H9 (cell line): ENCODE measurements around the gene COA5. TPM values are rescaled to one million over a fixed set of nuclear protein-coding genes. Genes with fewer than 3 reads are reported as not detected.

ENCODE experiments used
- DNase-seq: peaks from one replicate; pipeline ENCODE4 v3.0.0-alpha.2; 2017
- H2AFZ ChIP-seq: one replicate; pipeline ENCODE4 v1.6.1; 2013; ENCODE audit warnings: mild to moderate bottlenecking, low read length, control low read depth, moderate library complexity
- H2AK5ac ChIP-seq: 2 replicates; pipeline ENCODE4 v1.6.1; 2013; ENCODE audit warnings: low read length, control low read depth, mixed read lengths; ENCODE audit not compliant: insufficient read length
- H2BK120ac ChIP-seq: one replicate; pipeline ENCODE4 v1.6.1; 2013; ENCODE audit warnings: low read depth, mild to moderate bottlenecking, low read length, control low read depth, inconsistent platforms; ENCODE audit not compliant: poor library complexity, severe bottlenecking
- H2BK12ac ChIP-seq: 2 replicates; pipeline ENCODE4 v1.6.1; 2013; ENCODE audit warnings: low read length, control low read depth, mixed read lengths, low read depth; ENCODE audit not compliant: insufficient read length
- H2BK15ac ChIP-seq: 2 replicates; pipeline ENCODE4 v1.6.1; 2013; ENCODE audit warnings: low read depth, low read length, control low read depth
- H2BK20ac ChIP-seq: one replicate; pipeline ENCODE4 v1.6.1; 2013; ENCODE audit warnings: low read depth, mild to moderate bottlenecking, low read length, control low read depth, inconsistent platforms; ENCODE audit not compliant: poor library complexity, severe bottlenecking
- H2BK5ac ChIP-seq: 2 replicates; pipeline ENCODE4 v1.6.1; 2013; ENCODE audit warnings: low read length, control low read depth, mixed read lengths; ENCODE audit not compliant: insufficient read length
- H3K14ac ChIP-seq: 2 replicates; pipeline ENCODE4 v1.6.1; 2013; ENCODE audit warnings: low read length, control low read depth; ENCODE audit not compliant: insufficient read depth
- H3K18ac ChIP-seq: 2 replicates; pipeline ENCODE4 v1.6.1; 2013; ENCODE audit warnings: low read depth, mild to moderate bottlenecking, mixed read lengths, low read length, control low read depth; ENCODE audit not compliant: insufficient read length
- H3K23ac ChIP-seq: 2 replicates; pipeline ENCODE4 v1.6.1; 2013; ENCODE audit warnings: low read length, control low read depth, mixed read lengths, low read depth; ENCODE audit not compliant: insufficient read length
- H3K23me2 ChIP-seq: 2 replicates; pipeline ENCODE4 v1.6.1; 2013; ENCODE audit warnings: low read depth, mild to moderate bottlenecking, mixed read lengths, low read length, control low read depth; ENCODE audit not compliant: insufficient read length, poor library complexity, severe bottlenecking
- H3K27ac ChIP-seq: 2 replicates; pipeline ENCODE4 v1.5.1; 2013; ENCODE audit warnings: low read length, control low read depth, mixed read lengths, low read depth; ENCODE audit not compliant: insufficient read length
- H3K27me3 ChIP-seq: 2 replicates; pipeline ENCODE4 v1.6.1; 2013; ENCODE audit warnings: low read length, control low read depth, inconsistent platforms; ENCODE audit not compliant: insufficient read depth
- H3K4ac ChIP-seq: 2 replicates; pipeline ENCODE4 v1.6.1; 2013; ENCODE audit warnings: low read depth, mild to moderate bottlenecking, control low read depth, inconsistent platforms, low read length, moderate library complexity
- H3K4me1 ChIP-seq: 2 replicates; pipeline ENCODE4 v1.6.1; 2013; ENCODE audit warnings: low read length, control low read depth, inconsistent platforms; ENCODE audit not compliant: insufficient read depth
- H3K4me2 ChIP-seq: 2 replicates; pipeline ENCODE4 v1.6.1; 2013; ENCODE audit warnings: low read length, control low read depth, mixed read lengths; ENCODE audit not compliant: insufficient read length, insufficient read depth
- H3K56ac ChIP-seq: 2 replicates; pipeline ENCODE4 v1.6.1; 2013; ENCODE audit warnings: low read depth, mild to moderate bottlenecking, mixed read lengths, low read length, control low read depth; ENCODE audit not compliant: insufficient read length
- H3K79me1 ChIP-seq: 2 replicates; pipeline ENCODE4 v1.6.1; 2013; ENCODE audit warnings: low read depth, mild to moderate bottlenecking, moderate library complexity, low read length, control low read depth, inconsistent platforms; ENCODE audit not compliant: insufficient read depth, poor library complexity, severe bottlenecking
- H3K79me2 ChIP-seq: 2 replicates; pipeline ENCODE4 v1.6.1; 2013; ENCODE audit warnings: low read length, control low read depth, inconsistent platforms; ENCODE audit not compliant: insufficient read depth
- H3K9ac ChIP-seq: 2 replicates; pipeline ENCODE4 v1.6.1; 2013; ENCODE audit warnings: low read length, control low read depth, mixed read lengths; ENCODE audit not compliant: insufficient read length; ENCODE audit errors: extremely low read depth
- H3K9me3 ChIP-seq: one replicate; pipeline ENCODE4 v1.6.1; 2013; ENCODE audit warnings: low read depth, low read length, inconsistent platforms; ENCODE audit not compliant: control insufficient read depth
- H3T11ph ChIP-seq: one replicate; pipeline ENCODE4 v1.6.1; 2013; ENCODE audit warnings: mild to moderate bottlenecking, low read length, control low read depth, inconsistent platforms
- H4K20me1 ChIP-seq: one replicate; pipeline ENCODE4 v1.6.1; 2013; ENCODE audit not compliant: control insufficient read depth, insufficient read length, insufficient read depth
- H4K5ac ChIP-seq: 2 replicates; pipeline ENCODE4 v1.6.1; 2013; ENCODE audit warnings: low read depth, mild to moderate bottlenecking, mixed read lengths, low read length, control low read depth; ENCODE audit not compliant: insufficient read length
- H4K8ac ChIP-seq: replicated peaks from 2 replicates; pipeline ENCODE4 v1.6.1; 2013; ENCODE audit warnings: low read length, control low read depth, mixed read lengths, low read depth; ENCODE audit not compliant: insufficient read length
- H4K91ac ChIP-seq: 2 replicates; pipeline ENCODE4 v1.6.1; 2013; ENCODE audit warnings: low read depth, mild to moderate bottlenecking, moderate library complexity, mixed read lengths, low read length, control low read depth; ENCODE audit not compliant: insufficient read length
- H3K27ac Mint-ChIP-seq, 3 experiments: 2 replicates in 2 of 3; 3 replicates in 1 of 3; pipeline ENCODE4 v1.8.0; 2020 to 2021; ENCODE audit warnings: mixed read lengths in 3 of 3, mild to moderate bottlenecking in 1 of 3, moderate library complexity in 1 of 3
- H3K27me3 Mint-ChIP-seq: 2 replicates; pipeline ENCODE4 v1.8.0; 2021; ENCODE audit warnings: low read depth, mild to moderate bottlenecking, moderate library complexity, mixed read lengths
- H3K36me3 Mint-ChIP-seq, 3 experiments: 2 replicates in 2 of 3; 3 replicates in 1 of 3; pipeline ENCODE4 v1.8.0; 2020 to 2021; ENCODE audit warnings: low read depth in 3 of 3, mixed read lengths in 3 of 3; ENCODE audit not compliant: insufficient read depth in 1 of 3
- H3K4me1 Mint-ChIP-seq, 2 experiments: 2 replicates each; pipeline ENCODE4 v1.8.0; 2020; ENCODE audit warnings: mixed read lengths in 2 of 2
- H3K4me3 Mint-ChIP-seq, 2 experiments: 2 replicates in 1 of 2; 3 replicates in 1 of 2; pipeline ENCODE4 v1.8.0; 2020 to 2021; ENCODE audit warnings: mild to moderate bottlenecking in 2 of 2, mixed read lengths in 2 of 2, moderate library complexity in 1 of 2
- H3K9me3 Mint-ChIP-seq, 2 experiments: 2 replicates in 1 of 2; 3 replicates in 1 of 2; pipeline ENCODE4 v1.8.0; 2020; ENCODE audit warnings: mild to moderate bottlenecking in 2 of 2, mixed read lengths in 2 of 2, moderate library complexity in 1 of 2
- WGBS: extraction: QIAGEN DNeasy Blood & Tissue Kit; methylation state at CpG from one replicate; pipeline ENCODE4 v1.1.7; 2013; ENCODE audit warnings: missing lambda C conversion rate, low lambda C conversion rate, mixed read lengths; ENCODE audit not compliant: insufficient read length; ENCODE audit errors: extremely low coverage; 5-methylcytosine and 5-hydroxymethylcytosine counted together
- total RNA-seq: library from RNA; stranded (reverse); gene quantifications from 2 replicates; pipeline ENCODE4 v1.2.1, GENCODE V29; 2021
- TF ChIP-seq, protein P1 (sequence below): fragments of 200-600 bp; sonication (generic); conservative IDR thresholded peaks from 3 replicates; pipeline ENCODE4 v1.8.0; 2021; ENCODE audit warnings: antibody characterized with exemption, mild to moderate bottlenecking

Gene COA5
- total RNA-seq, 1 experiment from 2014 or later = 23.6 TPM

DNA sequence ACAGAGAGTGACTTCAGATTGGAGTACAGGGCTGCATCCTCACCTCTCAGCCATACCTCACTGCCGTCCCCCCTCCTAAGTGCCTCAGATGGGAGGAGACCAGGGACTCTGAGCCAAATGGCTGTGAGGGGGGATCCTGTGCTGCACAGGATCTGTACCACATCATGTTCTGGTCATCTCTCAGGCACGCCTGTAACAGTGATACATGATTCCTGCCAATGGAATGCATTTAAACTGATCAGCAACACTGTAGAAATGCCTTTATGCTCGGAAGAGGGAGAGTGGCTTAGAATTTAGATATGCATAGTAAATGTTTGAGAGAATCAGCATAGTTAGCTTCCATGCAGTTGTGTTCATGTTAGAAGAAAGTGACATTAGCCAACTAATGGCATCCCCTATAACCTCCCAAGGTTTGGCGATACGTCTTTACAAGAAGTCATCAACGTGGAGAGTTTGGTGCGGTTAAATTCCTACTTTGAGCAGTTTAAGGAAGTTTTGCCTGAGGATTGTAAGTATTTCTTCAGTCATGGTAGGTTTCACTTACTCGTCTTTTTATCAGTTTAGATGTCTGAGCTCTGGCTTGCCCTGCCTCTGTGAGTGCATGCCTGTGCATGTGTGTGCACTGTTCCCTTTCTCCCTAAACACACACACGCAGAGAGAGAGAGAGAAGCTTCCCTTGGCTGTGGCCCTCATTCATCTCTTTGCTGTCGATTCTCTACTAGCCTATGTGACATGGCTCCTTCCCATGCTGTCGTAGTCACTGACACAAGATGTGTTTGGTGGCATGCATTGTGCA, 40.0 kb downstream of the COA5 start:
- no peaks in the 10 kb centered on the region for H3K4me1 Mint-ChIP-seq
- Histone ChIP-seq H4K20me1 (no peaks in the 10 kb centered on the region), H3K56ac (no peak overlapping the region), H3K9ac (no peak overlapping the region), H4K91ac (no peak overlapping the region), H2AFZ (no peak overlapping the region), H3K23me2 (no peaks in the 10 kb centered on the region), H3K4me1 (no peaks in the 10 kb centered on the region), H3K18ac (no peak overlapping the region), H2BK12ac (no peak overlapping the region), H3K27ac (no peak overlapping the region), H3K79me1 (no peaks in the 10 kb centered on the region), H2BK15ac (no peak overlapping the region), H3K27me3 (no peaks in the 10 kb centered on the region), H3K14ac (no peak overlapping the region), H4K8ac (no peak overlapping the region), H2BK5ac (no peak overlapping the region), H2BK20ac (no peak overlapping the region), H3K23ac (no peak overlapping the region), H3K79me2 (no peaks in the 10 kb centered on the region), H4K5ac (no peak overlapping the region), H2BK120ac (no peak overlapping the region), H3K9me3 (no peaks in the 10 kb centered on the region), H2AK5ac (no peak overlapping the region), H3T11ph (no peak overlapping the region), H3K4me2 (no peak overlapping the region), H3K4ac (no peak overlapping the region)
- H3K4me3 Mint-ChIP-seq = no peak overlapping the region
- H3K9me3 Mint-ChIP-seq = no peaks in the 10 kb centered on the region; a peak in 1 of 5 replicates
- H3K27ac Mint-ChIP-seq = no peak overlapping the region
- TF ChIP-seq, protein P1, sequence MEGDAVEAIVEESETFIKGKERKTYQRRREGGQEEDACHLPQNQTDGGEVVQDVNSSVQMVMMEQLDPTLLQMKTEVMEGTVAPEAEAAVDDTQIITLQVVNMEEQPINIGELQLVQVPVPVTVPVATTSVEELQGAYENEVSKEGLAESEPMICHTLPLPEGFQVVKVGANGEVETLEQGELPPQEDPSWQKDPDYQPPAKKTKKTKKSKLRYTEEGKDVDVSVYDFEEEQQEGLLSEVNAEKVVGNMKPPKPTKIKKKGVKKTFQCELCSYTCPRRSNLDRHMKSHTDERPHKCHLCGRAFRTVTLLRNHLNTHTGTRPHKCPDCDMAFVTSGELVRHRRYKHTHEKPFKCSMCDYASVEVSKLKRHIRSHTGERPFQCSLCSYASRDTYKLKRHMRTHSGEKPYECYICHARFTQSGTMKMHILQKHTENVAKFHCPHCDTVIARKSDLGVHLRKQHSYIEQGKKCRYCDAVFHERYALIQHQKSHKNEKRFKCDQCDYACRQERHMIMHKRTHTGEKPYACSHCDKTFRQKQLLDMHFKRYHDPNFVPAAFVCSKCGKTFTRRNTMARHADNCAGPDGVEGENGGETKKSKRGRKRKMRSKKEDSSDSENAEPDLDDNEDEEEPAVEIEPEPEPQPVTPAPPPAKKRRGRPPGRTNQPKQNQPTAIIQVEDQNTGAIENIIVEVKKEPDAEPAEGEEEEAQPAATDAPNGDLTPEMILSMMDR = no peak
- peaks cover 19 to 80% (median 53%) of the 10 kb centered on the region in 3 experiments; a peak in 6 of 7 replicates for H3K36me3 Mint-ChIP-seq
- peaks cover 2% of the 10 kb centered on the region for H3K27me3 Mint-ChIP-seq
- WGBS = no CpG with 5 or more reads among the region's 11 CpGs
- no peak for DNase-seq
